Suprapubic skin (tissue), 4 donors: ENCODE results near the gene PAXX. TPM values are rescaled to one million over a fixed set of nuclear protein-coding genes. Genes with fewer than 3 reads are reported as not detected.

Experiments
- DNase-seq, 2 donors: peaks; one replicate each; pipeline ENCODE4 v3.0.0-alpha.2; 2019; ENCODE audit warnings: low spot score in 2 of 2
- H3K27ac ChIP-seq: fragments of 200-600 bp; sonication (generic); one replicate; pipeline ENCODE4 v1.5.1; 2019
- H3K27me3 ChIP-seq: fragments of 200-600 bp; sonication (generic); one replicate; pipeline ENCODE4 v1.5.1; 2019
- H3K36me3 ChIP-seq: fragments of 200-600 bp; sonication (generic); one replicate; pipeline ENCODE4 v1.5.1; 2019
- H3K4me1 ChIP-seq: fragments of 200-600 bp; sonication (generic); one replicate; pipeline ENCODE4 v1.5.1; 2019
- H3K4me3 ChIP-seq: fragments of 200-600 bp; sonication (generic); one replicate; pipeline ENCODE4 v1.5.1; 2019; ENCODE audit warnings: mild to moderate bottlenecking
- H3K9me3 ChIP-seq: fragments of 200-600 bp; sonication (generic); one replicate; pipeline ENCODE4 v1.5.1; 2019
- CTCF ChIP-seq, 2 donors: fragments of 200-600 bp in 1 of 2; fragments of 450-650 bp in 1 of 2; sonication (generic) in 1 of 2; IDR thresholded peaks; one replicate each; pipeline ENCODE4 v1.5.1; 2016 to 2019; ENCODE audit warnings: antibody characterized with exemption in 2 of 2, mild to moderate bottlenecking in 1 of 2, moderate library complexity in 1 of 2
- EP300 ChIP-seq: sonication (generic); formaldehyde crosslinking; IDR thresholded peaks from one replicate; pipeline ENCODE4 v1.6.1; 2017; ENCODE audit warnings: antibody characterized with exemption
- POLR2A ChIP-seq, 2 donors: fragments of 450-650 bp; IDR thresholded peaks; one replicate each; pipeline ENCODE4 v1.6.1; 2017; ENCODE audit warnings: antibody characterized with exemption in 2 of 2, mild to moderate bottlenecking in 2 of 2, moderate library complexity in 2 of 2
- POLR2AphosphoS5 ChIP-seq, 3 donors: sonication (generic); formaldehyde crosslinking; IDR thresholded peaks; one replicate each; pipeline ENCODE4 v1.6.1; 2017; ENCODE audit warnings: antibody characterized with exemption in 3 of 3
- WGBS: methylation state at CpG from one replicate; pipeline ENCODE4 v1.1.5; 2018; 5-methylcytosine and 5-hydroxymethylcytosine counted together
- total RNA-seq, 4 donors: library from RNA; depleted of rRNA; stranded (reverse); fragments of >200 nt; gene quantifications; one replicate each; pipeline ENCODE4 v1.1.0, GENCODE V29; 2016

The PAXX gene
- total RNA-seq, 4 donors from 2014 or later: 43.2 to 68.6 (median 61.5) TPM

- H3K4me1 ChIP-seq: peaks cover 39% of the 10 kb centered on the region
Measured at GRCh38 chr9:136974817-136975535, 17.2 kb upstream of the PAXX start.

GRCh38 chr9:136975644-136976043 is 16.6 kb upstream of the PAXX start:
- Histone ChIP-seq H3K4me3 (no peak overlapping the region), H3K4me1 (peaks cover 39% of the 10 kb centered on the region), H3K36me3 (no peaks in the 10 kb centered on the region), H3K27me3 (no peaks in the 10 kb centered on the region), H3K9me3 (no peaks in the 10 kb centered on the region), H3K27ac (no peak overlapping the region)
- DNase-seq: no peak
- 80% methylated on average over 2 of the region's 14 CpGs for WGBS
- TF ChIP-seq POLR2A (IDR thresholded peaks at IDR 0.05) (no peak), EP300 (no peak), CTCF (IDR thresholded peaks at IDR 0.05) (no peak), POLR2AphosphoS5 (IDR thresholded peaks at IDR 0.05) (no peak)

More at GRCh38 chr9:136974817-136975535, 17.2 kb upstream of the PAXX start:
- Histone ChIP-seq H3K36me3 (no peaks in the 10 kb centered on the region), H3K27me3 (no peaks in the 10 kb centered on the region), H3K9me3 (no peaks in the 10 kb centered on the region), H3K4me3 (no peak overlapping the region), H3K27ac (no peak overlapping the region)
- DNase-seq: no peak
- TF ChIP-seq POLR2A (IDR thresholded peaks at IDR 0.05) (no peak), CTCF (IDR thresholded peaks at IDR 0.05) (no peak), POLR2AphosphoS5 (IDR thresholded peaks at IDR 0.05) (no peak), EP300 (no peak)
- WGBS: 46% methylated on average over 6 of the region's 15 CpGs

DNA sequence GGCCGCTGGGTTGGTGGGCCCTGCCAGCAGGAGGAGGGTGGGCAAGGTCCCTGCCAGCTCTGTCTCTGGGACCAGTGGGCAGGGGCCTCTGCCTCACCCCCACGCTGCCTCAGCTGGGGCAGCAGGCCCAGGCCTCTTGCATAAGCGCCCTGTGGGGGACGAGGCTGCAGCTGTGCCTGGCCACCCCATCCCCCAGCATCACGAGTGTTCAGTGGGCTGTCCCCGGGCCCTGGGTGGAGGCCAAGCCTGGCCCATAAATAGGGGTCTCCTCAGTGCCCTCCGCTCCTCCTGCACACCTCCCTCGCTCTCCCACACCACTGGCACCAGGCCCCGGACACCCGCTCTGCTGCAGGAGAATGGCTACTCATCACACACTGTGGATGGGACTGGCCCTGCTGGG is 15.0 kb upstream of the PAXX start, which contains the start of gene PTGDS:
Gene PTGDS (plus strand): TSS at position 282 of the 400 bp plus-strand sequence. CDS start 75 bp downstream, at position 357.
- DNase-seq: no peak
- WGBS: 100% methylated on average over 4 of the region's 10 CpGs

DNA sequence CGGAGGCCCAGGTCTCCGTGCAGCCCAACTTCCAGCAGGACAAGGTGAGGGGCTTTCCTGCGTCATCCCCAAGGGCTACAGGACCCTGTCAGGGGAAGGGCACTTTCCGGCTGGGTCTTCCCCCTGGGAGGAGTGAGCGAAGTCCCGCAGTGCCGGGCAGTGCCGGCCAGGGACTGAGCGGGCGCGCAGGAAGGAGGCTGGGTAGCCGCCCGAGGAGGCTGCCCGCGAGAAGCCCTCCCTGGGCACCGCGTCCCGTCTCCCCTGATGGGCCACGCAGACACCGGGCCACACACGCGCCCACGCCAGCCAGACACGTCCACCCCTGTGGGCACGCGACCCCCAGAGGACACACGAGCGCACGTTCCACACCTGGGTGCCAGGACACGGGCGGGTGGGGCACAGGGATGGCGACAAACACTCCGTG is 14.6 kb upstream of the PAXX start:
- peak overlapping the region; percentile 56 for H3K4me3 ChIP-seq
- no peaks in the 10 kb centered on the region for H3K36me3 ChIP-seq
- H3K9me3 ChIP-seq: no peaks in the 10 kb centered on the region
- H3K4me1 ChIP-seq: peaks cover 39% of the 10 kb centered on the region
- peaks cover 4% of the 10 kb centered on the region for H3K27me3 ChIP-seq
- H3K27ac ChIP-seq: no peak overlapping the region
- TF ChIP-seq POLR2AphosphoS5 (IDR thresholded peaks at IDR 0.05): no peak
- no peak for TF ChIP-seq EP300
- no peak for TF ChIP-seq CTCF (IDR thresholded peaks at IDR 0.05)
- TF ChIP-seq POLR2A (IDR thresholded peaks at IDR 0.05): no peak
- DNase-seq: no peak
- 61% methylated on average over 4 of the region's 33 CpGs for WGBS

More for the DNA sequence above, 15.0 kb upstream of the PAXX start, which contains the start of gene PTGDS:
- TF ChIP-seq CTCF (IDR thresholded peaks at IDR 0.05) (no peak), POLR2AphosphoS5 (IDR thresholded peaks at IDR 0.05) (no peak), EP300 (no peak), POLR2A (IDR thresholded peaks at IDR 0.05) (no peak)
- Histone ChIP-seq H3K36me3 (no peaks in the 10 kb centered on the region), H3K4me1 (peaks cover 39% of the 10 kb centered on the region), H3K27me3 (peaks cover under 1% of the 10 kb centered on the region), H3K9me3 (no peaks in the 10 kb centered on the region), H3K27ac (no peak within 1 kb of the TSS), H3K4me3 (peak within 1 kb of the TSS; percentile 56)

DNA sequence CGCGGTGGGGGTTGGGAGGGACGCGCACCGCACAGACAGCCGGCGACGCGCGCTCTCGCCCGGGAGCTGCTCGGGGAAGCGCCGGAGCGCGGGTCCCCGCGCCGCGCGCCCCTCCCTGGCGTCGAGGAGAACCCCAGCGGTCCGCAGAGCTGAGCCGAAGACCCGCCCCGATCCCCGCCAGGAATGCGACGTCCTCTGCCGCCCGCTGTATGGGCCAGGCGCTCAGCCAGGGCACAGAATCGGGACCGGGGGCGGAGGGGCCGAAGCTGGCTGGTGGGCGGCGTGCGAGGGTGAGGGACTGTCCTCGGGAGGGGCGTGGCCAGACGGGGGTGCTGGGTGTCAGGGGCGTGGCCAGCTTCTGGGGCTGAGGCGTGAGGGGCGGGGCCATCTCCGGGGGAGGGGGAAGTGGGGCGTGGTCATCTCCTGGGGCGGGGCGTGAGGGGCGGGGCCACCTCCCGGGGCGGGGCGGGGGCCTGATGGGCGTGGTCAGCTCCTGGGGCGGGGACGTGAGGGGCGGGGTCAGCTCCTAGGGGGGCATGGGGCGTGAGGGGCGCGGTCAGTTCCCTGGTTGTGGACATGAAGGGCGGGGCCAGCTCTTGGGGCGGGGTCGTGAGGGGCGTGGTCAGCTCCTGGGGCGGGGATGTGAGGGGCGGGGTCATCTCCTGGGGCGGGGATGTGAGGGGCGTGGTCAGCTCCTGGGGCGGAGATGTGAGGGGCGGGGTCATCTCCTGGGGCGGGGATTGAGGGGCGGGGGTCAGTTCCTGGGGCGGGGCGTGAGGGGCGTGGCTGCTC is 14.0 kb upstream of the PAXX start:
- DNase-seq: peak in 1 of 2 donors; percentile 85
- Histone ChIP-seq H3K27me3 (peaks cover 9% of the 10 kb centered on the region), H3K36me3 (no peaks in the 10 kb centered on the region), H3K27ac (no peak overlapping the region), H3K4me3 (peak overlapping the region; percentile 56), H3K9me3 (no peaks in the 10 kb centered on the region), H3K4me1 (peaks cover 39% of the 10 kb centered on the region)
- no CpG with 5 or more reads among the region's 78 CpGs for WGBS
- TF ChIP-seq POLR2A (IDR thresholded peaks at IDR 0.05): no peak
- no peak for TF ChIP-seq CTCF (IDR thresholded peaks at IDR 0.05)
- TF ChIP-seq EP300: no peak
- no peak for TF ChIP-seq POLR2AphosphoS5 (IDR thresholded peaks at IDR 0.05)
